Thoracic aorta (tissue), 2 donors: ENCODE results near the gene DMD. TPM values are rescaled to one million over a fixed set of nuclear protein-coding genes. Genes with fewer than 3 reads are reported as not detected.

Experiments
- ATAC-seq: fragments of 150-250 bp; one replicate; pipeline ENCODE4 v1.8.0; 2017; ENCODE audit warnings: low read depth; ENCODE audit not compliant: insufficient number of reproducible peaks, low FRiP score
- DNase-seq: peaks from one replicate; pipeline ENCODE4 v3.0.0-alpha.2; 2020; ENCODE audit warnings: low spot score
- H3K27ac ChIP-seq, 2 donors: fragments of 200-600 bp; sonication (generic); 1 replicate in 1 of 2; 2 replicates in 1 of 2; pipeline ENCODE4 v1.5.1; 2016; ENCODE audit warnings: mild to moderate bottlenecking in 2 of 2, moderate library complexity in 2 of 2
- H3K27me3 ChIP-seq: fragments of 200-600 bp; sonication (generic); replicated peaks from 2 replicates; pipeline ENCODE4 v1.6.0; 2016; ENCODE audit warnings: mild to moderate bottlenecking; ENCODE audit not compliant: insufficient read depth
- H3K36me3 ChIP-seq: fragments of 200-600 bp; sonication (generic); one replicate; pipeline ENCODE4 v1.5.1; 2016
- H3K4me1 ChIP-seq, 2 donors: fragments of 200-600 bp; sonication (generic); 1 replicate in 1 of 2; 2 replicates in 1 of 2; pipeline versions ENCODE4 v1.5.1 to v1.6.0; 2016; ENCODE audit warnings: low read depth in 2 of 2, mild to moderate bottlenecking in 1 of 2; ENCODE audit not compliant: control insufficient read depth in 1 of 2
- H3K4me3 ChIP-seq: fragments of 200-600 bp; sonication (generic); 2 replicates; pipeline ENCODE4 v1.5.1; 2016; ENCODE audit warnings: mild to moderate bottlenecking
- H3K9me3 ChIP-seq: fragments of 200-600 bp; sonication (generic); 2 replicates; pipeline ENCODE4 v1.5.1; 2016
- total RNA-seq, 2 donors: library from RNA; depleted of rRNA; stranded (reverse); fragments of >200 nt; gene quantifications; one replicate each; pipeline versions ENCODE4 v1.1.0 to v1.2.3, GENCODE V29; 2016
- TF ChIP-seq, protein P1 (sequence below): fragments of 200-600 bp; sonication (generic); IDR thresholded peaks from one replicate; pipeline ENCODE4 v1.5.1; 2019; ENCODE audit warnings: antibody characterized with exemption

Gene DMD
- total RNA-seq, 2 donors from 2014 or later, result 224 to 233 TPM

DNA sequence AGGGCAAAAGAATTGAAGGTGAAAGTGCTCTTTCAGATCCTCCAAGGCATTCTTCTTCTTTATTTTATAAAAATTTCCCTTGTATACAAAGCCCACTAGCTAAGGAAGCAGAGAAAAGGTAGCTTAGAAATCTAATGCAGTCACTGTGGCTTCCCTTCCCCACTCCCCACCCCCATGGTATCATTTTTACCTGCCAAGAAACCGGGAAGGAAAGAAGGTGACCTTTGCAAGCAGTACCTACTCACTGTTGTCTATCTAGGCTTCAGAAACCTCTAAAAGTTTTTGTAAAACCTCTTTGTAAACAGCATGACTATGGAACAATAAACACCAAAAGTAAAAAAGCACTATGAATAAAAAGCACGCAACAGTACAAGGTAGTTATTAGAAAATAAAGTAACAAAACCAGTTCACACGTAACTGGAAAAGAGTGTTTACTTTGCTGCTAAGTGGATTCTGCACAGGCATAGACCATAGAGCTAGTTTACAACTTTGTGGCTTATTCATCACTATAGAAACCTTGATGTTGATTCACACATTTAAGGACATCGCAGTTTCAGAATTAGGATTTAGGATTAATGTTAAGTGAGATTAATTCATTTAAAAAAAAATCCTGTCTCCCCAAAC, 2029.9 kb downstream of the DMD start:
- TF ChIP-seq, protein P1, sequence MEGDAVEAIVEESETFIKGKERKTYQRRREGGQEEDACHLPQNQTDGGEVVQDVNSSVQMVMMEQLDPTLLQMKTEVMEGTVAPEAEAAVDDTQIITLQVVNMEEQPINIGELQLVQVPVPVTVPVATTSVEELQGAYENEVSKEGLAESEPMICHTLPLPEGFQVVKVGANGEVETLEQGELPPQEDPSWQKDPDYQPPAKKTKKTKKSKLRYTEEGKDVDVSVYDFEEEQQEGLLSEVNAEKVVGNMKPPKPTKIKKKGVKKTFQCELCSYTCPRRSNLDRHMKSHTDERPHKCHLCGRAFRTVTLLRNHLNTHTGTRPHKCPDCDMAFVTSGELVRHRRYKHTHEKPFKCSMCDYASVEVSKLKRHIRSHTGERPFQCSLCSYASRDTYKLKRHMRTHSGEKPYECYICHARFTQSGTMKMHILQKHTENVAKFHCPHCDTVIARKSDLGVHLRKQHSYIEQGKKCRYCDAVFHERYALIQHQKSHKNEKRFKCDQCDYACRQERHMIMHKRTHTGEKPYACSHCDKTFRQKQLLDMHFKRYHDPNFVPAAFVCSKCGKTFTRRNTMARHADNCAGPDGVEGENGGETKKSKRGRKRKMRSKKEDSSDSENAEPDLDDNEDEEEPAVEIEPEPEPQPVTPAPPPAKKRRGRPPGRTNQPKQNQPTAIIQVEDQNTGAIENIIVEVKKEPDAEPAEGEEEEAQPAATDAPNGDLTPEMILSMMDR, result no peak
- H3K36me3 ChIP-seq, result no peaks in the 10 kb centered on the region
- ATAC-seq (no peak), DNase-seq (no peak)
- H3K9me3 ChIP-seq, result no peaks in the 10 kb centered on the region
- no peak overlapping the region for H3K27ac ChIP-seq
- no peaks in the 10 kb centered on the region for H3K27me3 ChIP-seq
- H3K4me1 ChIP-seq, result no peaks in the 10 kb centered on the region
- no peak overlapping the region for H3K4me3 ChIP-seq

DNA sequence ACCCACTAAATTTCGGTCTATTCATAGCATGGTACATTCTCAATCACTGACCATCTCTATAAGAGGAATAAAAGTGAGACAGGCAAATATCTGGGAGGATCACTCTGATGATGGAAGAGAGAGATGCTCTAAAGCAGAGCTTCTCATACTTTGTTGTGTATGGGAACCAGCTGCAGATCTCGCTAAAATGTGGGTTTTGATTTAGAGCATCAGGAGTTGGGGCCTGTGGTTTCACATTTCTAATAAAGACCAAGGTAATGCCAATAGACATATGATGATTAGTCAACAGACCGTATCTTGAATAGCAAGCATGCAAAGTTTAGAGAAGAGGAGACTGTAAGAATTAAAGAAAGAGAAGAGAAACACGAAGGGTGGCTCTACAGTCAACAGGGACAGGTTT, 2032.1 kb downstream of the DMD start:
- DNase-seq (no peak), ATAC-seq (no peak)
- H3K9me3 ChIP-seq, result no peaks in the 10 kb centered on the region
- H3K36me3 ChIP-seq, result no peaks in the 10 kb centered on the region
- H3K27ac ChIP-seq, result no peak overlapping the region
- no peaks in the 10 kb centered on the region for H3K27me3 ChIP-seq
- H3K4me3 ChIP-seq, result no peak overlapping the region
- no peaks in the 10 kb centered on the region for H3K4me1 ChIP-seq
- TF ChIP-seq, protein P1, result no peak

DNA sequence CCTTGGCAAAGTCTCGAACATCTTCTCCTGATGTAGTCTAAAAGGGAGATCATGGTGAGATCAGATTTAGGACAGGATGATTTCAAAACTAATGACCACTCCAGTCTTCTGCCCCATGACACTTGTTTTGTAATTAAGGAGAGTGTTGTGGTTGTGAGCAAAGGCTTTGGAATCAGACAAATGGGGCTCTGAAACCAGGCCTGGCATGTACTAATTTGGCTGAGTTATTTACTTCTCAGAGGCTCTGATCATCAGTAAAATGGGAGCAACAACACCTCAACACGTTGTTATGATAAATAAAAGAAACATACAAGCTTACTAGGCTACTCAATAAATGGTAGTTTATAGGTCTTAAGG, 2032.6 kb downstream of the DMD start:
- ATAC-seq (no peak), DNase-seq (no peak)
- TF ChIP-seq, protein P1, result no peak
- H3K27ac ChIP-seq, result no peak overlapping the region
- H3K27me3 ChIP-seq, result no peaks in the 10 kb centered on the region
- no peaks in the 10 kb centered on the region for H3K36me3 ChIP-seq
- H3K4me3 ChIP-seq, result no peak overlapping the region
- H3K4me1 ChIP-seq, result peaks cover 0 to 2% of the 10 kb centered on the region in 2 donors
- H3K9me3 ChIP-seq, result no peaks in the 10 kb centered on the region

DNA sequence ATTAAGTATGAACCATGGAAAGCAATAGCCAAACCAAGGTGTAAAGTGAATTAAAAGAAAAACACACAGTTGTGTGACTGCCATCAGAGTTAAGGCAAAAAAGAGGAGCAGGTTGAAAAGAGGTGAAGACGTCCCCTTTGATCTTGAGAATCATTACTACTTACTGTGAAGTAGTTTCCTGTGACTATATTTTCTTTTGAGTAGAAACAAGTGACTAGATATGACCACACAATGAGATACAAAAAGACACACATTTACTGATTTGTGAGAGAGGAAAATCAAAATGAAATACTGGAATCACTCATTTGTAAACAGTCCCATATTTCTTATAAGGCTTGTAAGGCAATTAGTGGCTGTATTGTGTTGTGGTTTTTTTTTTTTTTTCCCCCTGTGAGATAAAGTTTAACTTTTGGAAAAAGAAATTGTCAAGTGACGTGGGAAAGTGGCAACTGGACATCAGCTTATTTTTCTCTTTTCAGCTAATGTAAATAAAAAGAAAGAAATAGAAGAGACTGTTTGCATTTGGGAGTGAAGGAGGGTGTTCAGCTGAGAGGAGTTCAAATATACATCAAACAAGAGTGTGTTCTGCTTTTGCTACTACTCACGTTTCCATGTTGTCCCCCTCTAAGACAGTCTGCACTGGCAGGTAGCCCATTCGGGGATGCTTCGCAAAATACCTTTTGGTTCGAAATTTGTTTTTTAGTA, 2033.1 kb downstream of the DMD start:
- H3K36me3 ChIP-seq, result no peaks in the 10 kb centered on the region
- peaks cover 0 to 7% of the 10 kb centered on the region in 2 donors for H3K4me1 ChIP-seq
- DNase-seq (no peak), ATAC-seq (no peak)
- no peak overlapping the region for H3K27ac ChIP-seq
- no peaks in the 10 kb centered on the region for H3K9me3 ChIP-seq
- TF ChIP-seq, protein P1, result no peak
- no peaks in the 10 kb centered on the region for H3K27me3 ChIP-seq
- no peak overlapping the region for H3K4me3 ChIP-seq

DNA sequence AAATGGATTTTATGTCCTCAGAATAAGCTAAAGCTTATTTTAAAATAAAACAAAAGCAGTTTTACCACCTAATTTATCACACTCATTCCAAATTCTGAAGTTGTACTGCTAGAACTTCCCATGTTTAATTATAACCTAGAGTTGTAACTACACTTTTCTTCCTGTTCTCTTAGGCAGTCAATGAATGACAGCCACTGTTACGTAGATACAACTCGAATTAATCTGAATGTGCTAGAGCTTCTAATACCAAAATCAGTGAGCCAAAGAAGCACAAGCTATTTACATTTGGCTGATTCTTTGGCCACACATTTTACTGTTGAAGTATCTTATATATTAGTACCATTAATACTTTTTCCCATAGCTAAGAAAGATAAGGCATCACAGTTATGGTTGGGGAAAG, 2040.6 kb downstream of the DMD start:
- H3K27ac ChIP-seq, result no peak overlapping the region
- peaks cover 0 to 11% of the 10 kb centered on the region in 2 donors for H3K4me1 ChIP-seq
- H3K9me3 ChIP-seq, result no peaks in the 10 kb centered on the region
- H3K4me3 ChIP-seq, result no peak overlapping the region
- H3K27me3 ChIP-seq, result no peaks in the 10 kb centered on the region
- TF ChIP-seq, protein P1, result no peak
- ATAC-seq (no peak), DNase-seq (no peak)
- H3K36me3 ChIP-seq, result no peaks in the 10 kb centered on the region
